Islet precursor cell (in vitro differentiated cells): Measurements from ENCODE around the gene FANCC.

Source experiments
- DNase-seq: peaks from one replicate; pipeline ENCODE4 v3.0.0-alpha.2; 2018

The FANCC gene

GRCh38 chr9:95138474-95138873 is 179.0 kb downstream of the FANCC start:
- peak; percentile 73 for DNase-seq

GRCh38 chr9:95137587-95138145 is 179.8 kb downstream of the FANCC start:
- no peak for DNase-seq

GRCh38 chr9:95135756-95136155 is 181.8 kb downstream of the FANCC start:
- DNase-seq = no peak

GRCh38 chr9:95134457-95134881 is 183.0 kb downstream of the FANCC start:
- no peak for DNase-seq

GRCh38 chr9:95133325-95133705 is 184.2 kb downstream of the FANCC start:
- no peak for DNase-seq

- peak; percentile 68 for DNase-seq
Measured at GRCh38 chr9:95132366-95133324, 184.9 kb downstream of the FANCC start.

GRCh38 chr9:95131023-95131943 is 186.2 kb downstream of the FANCC start:
- peak; percentile 84 for DNase-seq

- DNase-seq = no peak
Measured at GRCh38 chr9:95130484-95130883, 187.0 kb downstream of the FANCC start.

- no peak for DNase-seq
Measured at GRCh38 chr9:95129476-95130291, 187.8 kb downstream of the FANCC start.

- no peak for DNase-seq
Measured at GRCh38 chr9:95128177-95128524, 189.4 kb downstream of the FANCC start.

- DNase-seq = peak; percentile 92
Measured at GRCh38 chr9:95127249-95128176, 190.0 kb downstream of the FANCC start.

GRCh38 chr9:95126739-95127138 is 190.8 kb downstream of the FANCC start:
- no peak for DNase-seq

GRCh38 chr9:95125652-95126051 is 191.9 kb downstream of the FANCC start:
- DNase-seq = peak; percentile 74

- DNase-seq = peak; percentile 78
Measured at GRCh38 chr9:95124582-95125367, 192.7 kb downstream of the FANCC start.

- no peak for DNase-seq
Measured at GRCh38 chr9:95120781-95121370, 196.6 kb downstream of the FANCC start.

- no peak for DNase-seq
Measured at GRCh38 chr9:95118596-95118995, 198.9 kb downstream of the FANCC start.

- no peak for DNase-seq
Measured at GRCh38 chr9:95116808-95117204, 200.7 kb downstream of the FANCC start.

GRCh38 chr9:95116002-95116807 is 201.3 kb downstream of the FANCC start:
- no peak for DNase-seq

GRCh38 chr9:95115104-95115503 is 202.4 kb downstream of the FANCC start:
- DNase-seq = no peak
